Caco-2 (cell line): ENCODE data around the gene ACTRT3. TPM values are rescaled to one million over a fixed set of nuclear protein-coding genes. Genes with fewer than 3 reads are reported as not detected.

Experiments used
- BruUV-seq: library from RNA; stranded (reverse); fragments of 400-500 nt; replicated peaks from 2 replicates; lab custom pipeline; 2021; lab: Mats Ljungman, UMichigan
- CTCF ChIA-PET: fragments of 300-600 bp; sonication (Branson Sonifier 250); formaldehyde crosslinking; loops from one replicate; lab custom pipeline; 2022; ENCODE audit warnings: antibody characterized with exemption; lab: Charles Lee
- POLR2A ChIA-PET: fragments of 300-600 bp; sonication (Branson Sonifier 250); formaldehyde crosslinking; loops from one replicate; lab custom pipeline; 2022; ENCODE audit warnings: antibody characterized with exemption; lab: Charles Lee
- DNase-seq, 2 experiments: peaks; one replicate each; pipeline versions ENCODE4 v3.0.0 to v3.0.0-alpha.2; 2020 to 2022
- H3K27me3 ChIP-seq: replicated peaks from 2 replicates; pipeline ENCODE4 v1.6.0; 2011; ENCODE audit warnings: low read length; ENCODE audit not compliant: control insufficient read depth, insufficient read depth
- H3K36me3 ChIP-seq: 2 replicates; pipeline ENCODE4 v1.5.1; 2011; ENCODE audit warnings: low read length; ENCODE audit not compliant: control insufficient read depth, insufficient read depth
- H3K4me1 ChIP-seq: fragments of 250-450 bp; sonication (Bioruptor Pico); 2 replicates; pipeline ENCODE4 v1.5.1; 2020; ENCODE audit warnings: mild to moderate bottlenecking
- H3K4me3 ChIP-seq: 2 replicates; pipeline ENCODE4 v1.5.1; 2011; ENCODE audit warnings: low read depth, mild to moderate bottlenecking, control low read depth, low read length
- H3K9me3 ChIP-seq: fragments of 250-450 bp; sonication (Bioruptor Pico); 2 replicates; pipeline ENCODE4 v1.5.1; 2020; ENCODE audit warnings: mild to moderate bottlenecking, moderate library complexity
- H3K27ac Mint-ChIP-seq: one replicate; pipeline ENCODE4 v1.8.0; 2022; ENCODE audit warnings: mixed read lengths; ENCODE audit not compliant: unreplicated experiment
- H3K27me3 Mint-ChIP-seq: one replicate; pipeline ENCODE4 v1.8.0; 2022; ENCODE audit warnings: mixed read lengths; ENCODE audit not compliant: insufficient read depth, unreplicated experiment
- H3K36me3 Mint-ChIP-seq: one replicate; pipeline ENCODE4 v1.8.0; 2022; ENCODE audit warnings: mild to moderate bottlenecking, mixed read lengths; ENCODE audit not compliant: insufficient read depth, unreplicated experiment
- H3K4me1 Mint-ChIP-seq: one replicate; pipeline ENCODE4 v1.8.0; 2022; ENCODE audit warnings: low read depth, mixed read lengths; ENCODE audit not compliant: unreplicated experiment
- H3K4me3 Mint-ChIP-seq: one replicate; pipeline ENCODE4 v1.8.0; 2022; ENCODE audit warnings: mild to moderate bottlenecking, moderate library complexity, mixed read lengths; ENCODE audit not compliant: unreplicated experiment
- H3K9me3 Mint-ChIP-seq: one replicate; pipeline ENCODE4 v1.8.0; 2022; ENCODE audit warnings: mixed read lengths; ENCODE audit not compliant: unreplicated experiment
- intact Hi-C: fragments of 100-400 bp; cut with micrococcal nuclease; formaldehyde crosslinking; loops from one replicate; pipeline ENCODE4 v1.10.0; 2022; ENCODE audit not compliant: unreplicated experiment
- total RNA-seq: library from RNA; stranded (reverse); gene quantifications from 2 replicates; pipeline ENCODE4 v1.2.3, GENCODE V29; 2022
- TF ChIP-seq, protein P1 (sequence below), 2 experiments: fragments of 200-600 bp in 1 of 2; IDR thresholded peaks; 1 replicate in 1 of 2; 2 replicates in 1 of 2; pipeline versions ENCODE4 v1.5.1 to v1.8.0; 2011 to 2022; ENCODE audit warnings: antibody characterized with exemption in 1 of 2, control low read depth in 1 of 2, inconsistent platforms in 1 of 2, low read depth in 1 of 2, low read length in 1 of 2, mild to moderate bottlenecking in 1 of 2, moderate library complexity in 1 of 2; ENCODE audit not compliant: insufficient read depth in 1 of 2, severe bottlenecking in 1 of 2, unreplicated experiment in 1 of 2

Gene ACTRT3
- total RNA-seq, 1 experiment from 2014 or later = not detected

DNA sequence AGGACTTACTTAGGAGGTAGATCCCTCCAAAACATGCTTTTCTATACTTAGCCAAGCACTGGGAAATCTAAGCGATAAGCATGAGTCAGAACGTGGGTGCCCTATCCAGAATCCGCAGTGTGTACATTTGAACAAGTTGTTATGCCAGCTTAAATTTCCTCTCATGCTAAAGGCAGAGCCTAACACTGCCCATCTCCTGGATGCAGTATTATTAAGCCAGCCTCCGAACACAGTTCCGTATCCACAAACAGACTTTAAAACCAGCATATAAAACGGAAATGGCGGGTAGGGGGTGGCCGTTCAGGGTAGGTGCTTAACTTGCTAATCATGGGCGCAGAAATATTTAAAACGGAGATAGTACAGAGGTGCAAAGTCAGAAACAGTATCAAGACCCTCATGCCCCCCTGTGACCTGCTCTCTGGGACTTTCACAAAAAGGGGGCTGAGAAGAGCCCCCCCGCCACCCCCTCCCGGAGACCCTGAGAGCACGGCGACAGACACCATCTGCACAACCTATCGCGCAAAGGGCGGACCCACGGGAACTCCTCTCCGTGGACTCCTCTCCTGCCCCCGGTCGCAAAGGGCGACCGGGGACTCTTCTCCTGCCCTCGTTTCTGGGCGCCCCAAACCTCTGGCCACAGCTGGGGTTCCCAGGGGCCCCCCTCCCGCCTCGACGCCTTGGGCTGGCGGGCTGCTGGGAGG, 42.4 kb upstream of the ACTRT3 start:
- Histone ChIP-seq H3K9me3 (peaks cover 9% of the 10 kb centered on the region), H3K27me3 (no peaks in the 10 kb centered on the region), H3K36me3 (no peaks in the 10 kb centered on the region), H3K4me1 (no peaks in the 10 kb centered on the region), H3K4me3 (peak overlapping the region; percentile 33)
- BruUV-seq = no TSS peak
- intact Hi-C loops = no loop called here
- no peaks in the 10 kb centered on the region for H3K36me3 Mint-ChIP-seq
- peaks cover 2% of the 10 kb centered on the region for H3K27me3 Mint-ChIP-seq
- H3K4me1 Mint-ChIP-seq = no peaks in the 10 kb centered on the region
- no peak for DNase-seq
- CTCF ChIA-PET = no interaction called here
- peak overlapping the region; percentile 60 for H3K4me3 Mint-ChIP-seq
- POLR2A ChIA-PET = no interaction called here
- H3K9me3 Mint-ChIP-seq = peaks cover 15% of the 10 kb centered on the region
- no peak overlapping the region for H3K27ac Mint-ChIP-seq
- TF ChIP-seq, protein P1, sequence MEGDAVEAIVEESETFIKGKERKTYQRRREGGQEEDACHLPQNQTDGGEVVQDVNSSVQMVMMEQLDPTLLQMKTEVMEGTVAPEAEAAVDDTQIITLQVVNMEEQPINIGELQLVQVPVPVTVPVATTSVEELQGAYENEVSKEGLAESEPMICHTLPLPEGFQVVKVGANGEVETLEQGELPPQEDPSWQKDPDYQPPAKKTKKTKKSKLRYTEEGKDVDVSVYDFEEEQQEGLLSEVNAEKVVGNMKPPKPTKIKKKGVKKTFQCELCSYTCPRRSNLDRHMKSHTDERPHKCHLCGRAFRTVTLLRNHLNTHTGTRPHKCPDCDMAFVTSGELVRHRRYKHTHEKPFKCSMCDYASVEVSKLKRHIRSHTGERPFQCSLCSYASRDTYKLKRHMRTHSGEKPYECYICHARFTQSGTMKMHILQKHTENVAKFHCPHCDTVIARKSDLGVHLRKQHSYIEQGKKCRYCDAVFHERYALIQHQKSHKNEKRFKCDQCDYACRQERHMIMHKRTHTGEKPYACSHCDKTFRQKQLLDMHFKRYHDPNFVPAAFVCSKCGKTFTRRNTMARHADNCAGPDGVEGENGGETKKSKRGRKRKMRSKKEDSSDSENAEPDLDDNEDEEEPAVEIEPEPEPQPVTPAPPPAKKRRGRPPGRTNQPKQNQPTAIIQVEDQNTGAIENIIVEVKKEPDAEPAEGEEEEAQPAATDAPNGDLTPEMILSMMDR (IDR thresholded peaks at IDR 0.05; ENCODE audit: insufficient read depth in 1 of 2, low read depth in 1 of 2, low read length in 1 of 2, severe bottlenecking in 1 of 2, unreplicated experiment in 1 of 2) = no peak

DNA sequence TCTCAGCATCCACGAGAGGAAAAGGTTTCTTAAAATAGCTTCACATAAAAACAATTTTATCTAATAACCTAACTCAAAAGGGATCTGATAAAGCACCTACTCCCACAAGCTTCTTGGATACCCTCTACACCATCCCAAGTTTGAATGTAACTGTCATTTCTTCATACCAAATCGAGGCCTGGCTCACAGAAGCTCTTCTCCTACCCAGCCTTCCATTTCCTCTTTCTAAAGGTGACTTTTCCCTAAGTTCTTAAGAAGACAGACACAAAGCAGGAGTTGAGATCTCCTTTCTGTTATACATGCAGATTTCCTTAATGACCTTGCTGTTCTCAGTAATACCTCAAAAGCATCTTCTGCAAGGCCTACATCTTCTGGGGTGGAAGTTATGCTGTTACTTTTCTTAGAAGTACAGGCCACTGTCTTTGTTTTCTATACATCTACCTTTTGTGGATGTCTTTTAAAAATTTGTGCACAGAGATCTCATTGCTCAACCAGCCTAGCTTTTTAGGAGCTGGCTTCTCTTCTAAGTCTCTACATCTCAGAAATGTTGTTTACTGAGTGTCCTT, 40.0 kb upstream of the ACTRT3 start:
- POLR2A ChIA-PET = no interaction called here
- H3K27me3 Mint-ChIP-seq = peaks cover 2% of the 10 kb centered on the region

DNA sequence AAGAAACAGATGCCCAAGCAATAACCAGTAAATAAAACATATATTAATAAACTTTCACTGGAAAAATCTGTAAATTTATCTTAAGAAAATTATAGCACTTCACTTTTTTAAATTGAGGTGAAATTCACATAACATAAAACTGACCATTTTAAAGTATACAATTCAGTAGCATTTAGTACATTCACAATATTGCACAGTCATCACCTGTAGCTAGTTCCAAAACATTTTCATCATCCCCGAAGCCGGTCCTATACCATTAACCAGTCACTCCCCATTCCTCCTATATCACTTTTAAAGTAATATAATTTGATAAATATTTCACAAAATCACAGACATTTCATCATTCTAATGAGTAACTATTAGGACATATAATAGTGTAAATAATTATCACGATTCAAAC, 35.3 kb upstream of the ACTRT3 start:
- Mint-ChIP-seq H3K27ac (no peak overlapping the region), H3K4me3 (no peak overlapping the region), H3K36me3 (no peaks in the 10 kb centered on the region), H3K27me3 (peaks cover 2% of the 10 kb centered on the region), H3K9me3 (no peaks in the 10 kb centered on the region), H3K4me1 (no peaks in the 10 kb centered on the region)
- TF ChIP-seq, protein P1 (IDR thresholded peaks at IDR 0.05; ENCODE audit: insufficient read depth in 1 of 2, low read depth in 1 of 2, low read length in 1 of 2, severe bottlenecking in 1 of 2, unreplicated experiment in 1 of 2) = no peak
- Histone ChIP-seq H3K9me3 (no peaks in the 10 kb centered on the region), H3K4me1 (no peaks in the 10 kb centered on the region), H3K4me3 (no peak overlapping the region), H3K36me3 (no peaks in the 10 kb centered on the region), H3K27me3 (no peaks in the 10 kb centered on the region)
- POLR2A ChIA-PET = no interaction called here
- intact Hi-C loops = no loop called here
- no peak for DNase-seq
- BruUV-seq = no TSS peak
- CTCF ChIA-PET = no interaction called here

More for the DNA sequence above, 40.0 kb upstream of the ACTRT3 start:
- Mint-ChIP-seq H3K27ac (no peak overlapping the region), H3K4me1 (no peaks in the 10 kb centered on the region), H3K9me3 (no peaks in the 10 kb centered on the region), H3K36me3 (no peaks in the 10 kb centered on the region), H3K4me3 (no peak overlapping the region)
- Histone ChIP-seq H3K27me3 (no peaks in the 10 kb centered on the region), H3K4me1 (no peaks in the 10 kb centered on the region), H3K4me3 (no peak overlapping the region), H3K9me3 (no peaks in the 10 kb centered on the region), H3K36me3 (no peaks in the 10 kb centered on the region)
- intact Hi-C loops = no loop called here
- TF ChIP-seq, protein P1 (IDR thresholded peaks at IDR 0.05; ENCODE audit: insufficient read depth in 1 of 2, low read depth in 1 of 2, low read length in 1 of 2, severe bottlenecking in 1 of 2, unreplicated experiment in 1 of 2) = no peak
- BruUV-seq = no TSS peak
- DNase-seq = no peak
- CTCF ChIA-PET = no interaction called here
